Neuron (in vitro differentiated cells): ENCODE results near the gene SLC39A9.
"Not testable (repeated sequence)": the region's sequence is repeated elsewhere in the genome, so short reads cannot be mapped to it uniquely, and the experiment has no call there.

ENCODE experiments used
- H2AFZ ChIP-seq: one replicate; pipeline ENCODE4 v1.6.1; 2013; ENCODE audit warnings: low read depth, mild to moderate bottlenecking, inconsistent platforms, low read length, moderate library complexity
- H3K27me3 ChIP-seq: one replicate; pipeline ENCODE4 v1.6.1; 2013; ENCODE audit warnings: low read length; ENCODE audit not compliant: insufficient read depth
- H3K36me3 ChIP-seq: one replicate; pipeline ENCODE4 v1.6.1; 2013; ENCODE audit warnings: low read length; ENCODE audit not compliant: insufficient read depth
- H3K4me1 ChIP-seq: one replicate; pipeline ENCODE4 v1.6.1; 2013; ENCODE audit warnings: low read length; ENCODE audit not compliant: insufficient read depth
- H3K4me3 ChIP-seq: 2 replicates; pipeline ENCODE4 v1.5.1; 2013; ENCODE audit warnings: mild to moderate bottlenecking, low read length, moderate library complexity
- H3K9me3 ChIP-seq: one replicate; pipeline ENCODE4 v1.6.1; 2013; ENCODE audit warnings: low read length

Gene SLC39A9

GRCh38 chr14:69405762-69406161 is 7.3 kb downstream of the SLC39A9 start:
- Histone ChIP-seq H3K4me3 (no peak overlapping the region), H3K4me1 (peaks cover 4% of the 10 kb centered on the region), H3K36me3 (peaks cover 17% of the 10 kb centered on the region), H3K27me3 (no peaks in the 10 kb centered on the region), H2AFZ (no peak overlapping the region), H3K9me3 (peaks cover 18% of the 10 kb centered on the region)

GRCh38 chr14:69408331-69408960 is 10.0 kb downstream of the SLC39A9 start:
- no peaks in the 10 kb centered on the region for H3K27me3 ChIP-seq
- no peaks in the 10 kb centered on the region for H3K4me1 ChIP-seq
- peaks cover 16% of the 10 kb centered on the region for H3K9me3 ChIP-seq
- H3K36me3 ChIP-seq = peaks cover 14% of the 10 kb centered on the region
- no peak overlapping the region for H2AFZ ChIP-seq
- no peak overlapping the region for H3K4me3 ChIP-seq

DNA sequence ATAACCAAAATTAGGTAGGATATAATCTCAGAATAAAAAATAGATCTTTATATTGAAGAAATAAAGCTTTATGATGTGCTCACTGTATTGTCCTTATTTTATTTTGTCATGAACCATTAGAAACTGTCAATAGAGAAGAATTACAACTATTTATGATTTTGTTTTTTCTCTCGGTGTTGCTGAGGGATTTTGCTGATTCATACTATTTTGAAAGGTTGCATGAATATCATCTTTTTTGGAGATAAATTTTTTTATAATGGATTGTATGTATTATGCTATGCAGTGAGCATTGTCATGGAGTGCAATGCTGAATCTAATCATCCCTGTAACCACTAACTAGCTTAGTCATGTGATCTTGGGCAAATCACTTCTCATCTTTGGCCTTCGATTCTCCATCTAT is 15.0 kb downstream of the SLC39A9 start:
- no peak overlapping the region for H2AFZ ChIP-seq
- no peaks in the 10 kb centered on the region for H3K36me3 ChIP-seq
- no peaks in the 10 kb centered on the region for H3K27me3 ChIP-seq

GRCh38 chr14:69416087-69416486 is 17.6 kb downstream of the SLC39A9 start:
- not testable (repeated sequence) for H3K9me3 ChIP-seq, H3K4me3 ChIP-seq, H2AFZ ChIP-seq, H3K27me3 ChIP-seq, H3K4me1 ChIP-seq, H3K36me3 ChIP-seq

More for the DNA sequence above, 15.0 kb downstream of the SLC39A9 start:
- Histone ChIP-seq H3K4me3 (no peak overlapping the region), H3K9me3 (peaks cover 4% of the 10 kb centered on the region), H3K4me1 (no peaks in the 10 kb centered on the region)

GRCh38 chr14:69423279-69423678 is 24.8 kb downstream of the SLC39A9 start:
- Histone ChIP-seq H3K4me3 (no peak overlapping the region), H2AFZ (no peak overlapping the region), H3K4me1 (no peaks in the 10 kb centered on the region), H3K36me3 (peaks cover 37% of the 10 kb centered on the region), H3K9me3 (peaks cover 10% of the 10 kb centered on the region), H3K27me3 (no peaks in the 10 kb centered on the region)

DNA sequence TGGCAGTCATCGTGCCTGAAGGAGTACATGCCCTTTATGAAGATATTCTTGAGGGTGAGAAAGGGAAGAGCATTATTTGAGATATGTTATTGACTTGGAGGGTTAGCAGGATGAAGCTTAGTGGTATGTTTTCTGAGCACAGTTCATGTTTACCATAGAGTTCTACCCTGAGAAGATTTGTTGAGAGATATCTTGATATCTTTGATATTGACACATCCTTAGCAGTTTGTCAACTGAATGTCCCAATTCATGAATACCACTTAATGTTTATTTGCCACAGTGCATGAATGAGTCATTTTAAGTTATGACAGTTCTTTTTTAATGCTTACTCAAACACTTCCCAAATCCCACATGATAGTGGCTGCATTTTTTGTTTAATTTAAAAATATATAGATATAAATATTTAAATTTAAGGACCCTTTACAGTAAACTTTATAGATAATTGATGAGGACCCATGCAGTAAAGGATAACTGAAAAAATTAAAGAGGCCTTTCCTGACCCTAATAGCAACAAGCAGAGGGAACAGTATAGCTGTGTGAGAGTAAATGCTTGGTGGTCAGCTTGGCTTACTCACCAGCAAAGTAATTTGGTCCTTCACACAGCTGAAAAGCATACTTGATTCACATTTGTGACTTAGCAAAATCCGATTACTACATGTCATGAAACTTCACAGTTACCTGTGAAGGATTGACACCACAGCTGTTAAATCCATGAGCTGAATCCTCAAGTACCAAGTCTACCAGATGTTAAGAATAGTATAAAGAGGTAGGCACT is 25.8 kb downstream of the SLC39A9 start:
- peaks cover 10% of the 10 kb centered on the region for H3K9me3 ChIP-seq
- no peak overlapping the region for H2AFZ ChIP-seq
- H3K36me3 ChIP-seq = peaks cover 42% of the 10 kb centered on the region
- H3K27me3 ChIP-seq = no peaks in the 10 kb centered on the region
- no peak overlapping the region for H3K4me3 ChIP-seq
- H3K4me1 ChIP-seq = no peaks in the 10 kb centered on the region

GRCh38 chr14:69427596-69427995 is 29.1 kb downstream of the SLC39A9 start:
- no peaks in the 10 kb centered on the region for H3K4me1 ChIP-seq
- H3K36me3 ChIP-seq = peaks cover 46% of the 10 kb centered on the region
- H3K4me3 ChIP-seq = no peak overlapping the region
- no peaks in the 10 kb centered on the region for H3K27me3 ChIP-seq
- H3K9me3 ChIP-seq = peaks cover 2% of the 10 kb centered on the region
- H2AFZ ChIP-seq = no peak overlapping the region

DNA sequence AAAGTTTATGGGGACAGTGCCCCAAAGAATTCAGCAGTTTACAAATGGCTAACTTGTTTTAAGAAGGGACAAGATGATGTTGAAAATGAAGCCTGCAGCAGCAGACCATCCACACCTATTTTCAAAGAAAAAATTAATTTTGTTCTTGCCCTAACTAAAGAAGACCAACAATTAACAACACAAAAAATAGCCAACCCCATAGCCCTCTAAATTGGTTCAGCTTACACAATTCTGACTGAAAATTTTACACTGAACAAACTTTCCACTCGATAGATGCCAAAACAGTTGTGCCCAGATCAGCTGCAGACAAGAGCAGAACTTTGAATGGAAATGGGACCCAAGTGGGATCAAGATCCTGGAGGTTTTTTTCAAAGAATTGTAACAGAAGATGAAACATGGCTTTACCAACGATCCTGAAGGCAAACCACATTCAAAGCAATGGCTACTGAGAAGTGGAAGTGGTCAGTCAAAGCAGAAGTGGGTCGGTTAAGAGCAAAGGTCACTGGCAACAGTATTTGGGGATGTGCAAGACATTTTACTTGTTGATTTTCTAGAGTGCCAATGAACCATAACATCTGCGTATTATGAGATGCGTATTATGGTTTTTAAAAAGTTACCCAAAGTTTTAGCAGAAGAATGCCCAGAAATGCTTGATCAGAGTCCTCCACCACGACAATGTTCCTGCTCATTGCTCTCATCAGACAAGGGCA is 30.0 kb downstream of the SLC39A9 start:
- H2AFZ ChIP-seq = no peak overlapping the region
- H3K9me3 ChIP-seq = peaks cover 6% of the 10 kb centered on the region
- no peaks in the 10 kb centered on the region for H3K27me3 ChIP-seq
- no peak overlapping the region for H3K4me3 ChIP-seq
- peaks cover 46% of the 10 kb centered on the region for H3K36me3 ChIP-seq
- no peaks in the 10 kb centered on the region for H3K4me1 ChIP-seq

DNA sequence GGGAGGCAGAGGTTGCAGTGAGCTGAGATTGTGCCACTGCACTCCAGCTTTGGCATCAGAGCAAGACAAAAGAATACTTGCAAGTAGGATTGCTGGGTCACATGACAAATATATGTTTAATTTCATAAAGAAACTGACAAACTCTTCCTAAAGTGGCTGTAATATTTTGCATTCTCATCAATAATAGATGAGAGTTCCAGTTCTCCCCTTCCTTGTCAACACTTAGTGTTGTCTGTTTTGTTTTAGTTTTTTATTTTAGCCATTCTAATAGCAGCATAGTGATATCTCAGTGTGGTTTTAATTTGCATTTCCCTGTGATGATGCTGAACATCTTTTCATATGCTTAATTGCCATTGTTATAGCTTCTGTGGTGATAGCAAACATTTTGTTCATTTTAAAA is 31.2 kb downstream of the SLC39A9 start:
- Histone ChIP-seq H2AFZ (no peak overlapping the region), H3K4me1 (no peaks in the 10 kb centered on the region), H3K27me3 (no peaks in the 10 kb centered on the region), H3K36me3 (peaks cover 38% of the 10 kb centered on the region), H3K9me3 (peaks cover 6% of the 10 kb centered on the region), H3K4me3 (no peak overlapping the region)

- Histone ChIP-seq H3K4me3 (no peak overlapping the region), H3K4me1 (no peaks in the 10 kb centered on the region), H2AFZ (no peak overlapping the region), H3K27me3 (no peaks in the 10 kb centered on the region), H3K9me3 (peaks cover 6% of the 10 kb centered on the region), H3K36me3 (peaks cover 31% of the 10 kb centered on the region)
These were observed 31.9 kb downstream of the SLC39A9 start for GRCh38 chr14:69430306-69430939.

DNA sequence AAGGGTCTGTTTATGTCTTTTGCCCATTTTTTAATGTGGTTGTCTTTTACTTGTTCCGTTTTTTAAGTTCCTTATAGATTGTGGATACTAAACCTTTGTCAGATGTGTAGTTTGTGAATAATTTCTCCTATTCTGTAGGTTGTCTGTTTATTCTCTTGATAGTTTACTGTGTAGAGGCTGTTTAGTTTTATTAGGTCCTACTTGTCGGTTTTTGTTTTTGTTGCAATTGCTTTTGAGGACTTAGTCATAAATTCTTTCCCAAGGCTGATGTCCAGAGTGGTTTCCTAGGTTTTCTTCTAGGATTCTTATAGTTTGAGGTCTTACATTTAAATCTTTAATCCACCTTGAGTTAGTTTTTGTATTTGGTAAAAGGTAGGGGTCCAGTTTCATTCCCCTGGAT is 33.9 kb downstream of the SLC39A9 start:
- H3K27me3 ChIP-seq = no peaks in the 10 kb centered on the region
- H3K4me1 ChIP-seq = no peaks in the 10 kb centered on the region
- no peak overlapping the region for H2AFZ ChIP-seq
- no peak overlapping the region for H3K4me3 ChIP-seq
- peaks cover 14% of the 10 kb centered on the region for H3K36me3 ChIP-seq
- peaks cover 6% of the 10 kb centered on the region for H3K9me3 ChIP-seq

GRCh38 chr14:69439521-69440270 is 41.2 kb downstream of the SLC39A9 start:
- H3K27me3 ChIP-seq = no peaks in the 10 kb centered on the region
- no peak overlapping the region for H3K4me3 ChIP-seq
- H3K9me3 ChIP-seq = no peaks in the 10 kb centered on the region
- H3K4me1 ChIP-seq = no peaks in the 10 kb centered on the region
- H3K36me3 ChIP-seq = peaks cover 8% of the 10 kb centered on the region
- no peak overlapping the region for H2AFZ ChIP-seq
